HG03108 (cell line): ENCODE data around the gene C1RL.
"Not testable (repeated sequence)": the region's sequence is repeated elsewhere in the genome, so short reads cannot be mapped to it uniquely, and the experiment has no call there.

Experiments used
- ATAC-seq: cut with Tn5 transposase; IDR thresholded peaks from one replicate; pipeline ENCODE4 v1.9.1; 2021; ENCODE audit warnings: moderate library complexity; ENCODE audit not compliant: unreplicated experiment

C1RL gene

GRCh38 chr12:7116196-7116595, 7.2 kb upstream of the C1RL start:
- no peak for ATAC-seq

- no peak for ATAC-seq
These were observed 5.8 kb upstream of the C1RL start for GRCh38 chr12:7114851-7115250.

- no peak for ATAC-seq
These were observed 5.0 kb upstream of the C1RL start for GRCh38 chr12:7114008-7114407.

DNA sequence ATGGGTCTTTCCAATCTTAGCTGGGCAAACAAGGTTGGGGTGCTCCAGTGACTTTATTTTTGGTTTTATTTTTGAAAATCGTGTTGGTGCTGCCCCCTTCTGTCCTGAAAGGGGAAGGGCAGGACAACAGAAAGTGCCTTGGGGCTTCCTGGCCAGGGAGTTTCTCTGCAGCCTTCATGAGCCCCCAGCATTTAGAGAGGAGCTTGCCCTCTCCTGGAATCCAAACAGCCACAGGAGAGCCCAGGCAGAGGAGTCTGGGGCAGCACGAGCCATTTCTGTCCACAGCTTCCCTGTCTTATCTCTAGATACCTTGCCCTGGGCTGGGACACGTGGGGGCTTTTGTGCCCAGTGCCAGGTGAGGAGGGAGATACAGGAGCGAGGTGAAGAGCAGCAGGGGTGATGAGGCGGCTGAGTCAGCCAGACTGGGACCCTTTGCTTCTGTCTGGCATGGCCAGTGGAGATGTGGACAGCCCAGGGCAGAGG, 4.4 kb upstream of the C1RL start:
- no peak for ATAC-seq

DNA sequence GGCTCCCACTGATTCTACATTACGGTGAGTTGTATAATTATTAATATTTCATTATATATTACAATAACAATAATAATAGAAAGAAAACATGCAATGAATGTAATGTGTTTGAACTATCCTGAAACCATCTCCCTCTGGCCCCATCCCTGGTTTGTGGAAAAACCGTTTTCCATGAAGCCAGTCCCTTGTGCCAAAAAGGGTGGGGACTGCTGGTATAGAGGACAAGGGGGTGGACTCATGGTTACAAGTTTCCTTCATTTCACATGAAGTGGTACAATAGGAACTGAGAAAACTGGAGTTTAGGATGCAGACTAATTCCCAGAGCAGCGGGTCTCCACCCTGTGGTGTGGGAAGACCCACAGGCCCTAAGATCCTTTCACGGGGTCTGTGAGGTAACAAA, 3.0 kb upstream of the C1RL start:
- no peak for ATAC-seq

GRCh38 chr12:7110661-7111060, 1.6 kb upstream of the C1RL start:
- ATAC-seq, result no peak

GRCh38 chr12:7109572-7109920, 532 bp upstream of the C1RL start:
- ATAC-seq, result no peak

- ATAC-seq, result peak; percentile 94
These were observed 815 bp downstream of the C1RL start for GRCh38 chr12:7108003-7108795.

GRCh38 chr12:7107636-7108002, 1.4 kb downstream of the C1RL start:
- no peak for ATAC-seq

DNA sequence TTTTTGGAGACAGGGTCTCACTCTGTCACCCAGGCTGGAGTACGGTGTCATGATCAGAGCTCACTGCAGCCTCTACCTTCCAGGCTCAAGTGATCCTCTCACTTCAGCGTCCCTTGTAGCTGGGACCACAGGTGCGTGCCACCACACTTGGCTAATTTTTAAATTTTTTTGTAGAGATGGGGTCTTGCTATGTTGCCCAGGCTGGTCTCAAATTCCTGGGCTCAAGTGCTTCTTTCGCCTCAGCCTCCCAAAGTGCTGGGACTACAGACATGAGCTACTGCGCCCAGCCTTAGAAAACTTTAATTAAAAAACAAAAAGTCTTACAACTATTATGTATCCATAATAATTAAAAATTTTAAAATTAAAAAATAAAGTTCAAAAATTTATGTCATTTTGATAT, 1.8 kb downstream of the C1RL start:
- ATAC-seq, result not testable (repeated sequence)

DNA sequence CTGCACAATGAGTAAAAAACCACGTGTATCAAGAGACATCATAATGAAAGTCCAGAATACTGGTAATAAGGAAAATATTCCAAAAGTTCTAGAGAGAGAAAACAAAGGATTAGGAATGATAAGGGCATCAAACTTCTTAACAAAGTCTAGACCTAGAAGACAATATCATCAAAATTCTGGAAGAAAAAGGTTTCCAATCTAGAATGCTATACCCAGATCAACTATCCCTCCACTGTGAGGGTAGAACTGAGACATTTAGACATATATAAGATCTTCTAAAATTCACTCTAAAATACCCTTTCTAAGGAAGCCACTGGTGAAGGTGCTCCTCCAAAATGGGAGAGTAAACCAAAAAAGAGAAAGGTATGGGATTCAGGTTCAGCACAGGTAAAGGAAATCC, 2.9 kb downstream of the C1RL start:
- ATAC-seq, result no peak

GRCh38 chr12:7103837-7104584, 5.0 kb downstream of the C1RL start:
- ATAC-seq, result no peak

DNA sequence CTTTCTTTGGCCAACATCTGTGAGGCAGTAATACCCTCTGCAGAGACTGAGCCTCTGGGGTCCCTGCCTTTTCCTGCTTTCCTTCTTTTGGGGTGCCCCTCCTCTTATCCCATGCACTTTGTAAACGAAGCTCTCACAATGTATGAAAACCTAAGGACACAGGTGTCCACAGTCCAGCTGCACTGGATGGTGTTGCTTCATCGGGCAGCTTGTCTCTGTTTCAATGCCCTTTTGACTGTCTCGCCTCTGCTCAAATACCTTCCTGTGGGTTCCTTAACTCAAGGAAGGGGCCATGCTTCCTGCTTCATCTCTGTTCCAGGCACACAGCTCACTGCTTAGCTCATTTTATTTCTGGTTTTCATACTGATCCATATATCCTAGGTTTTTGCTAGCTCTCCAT, 6.4 kb downstream of the C1RL start:
- ATAC-seq, result no peak

DNA sequence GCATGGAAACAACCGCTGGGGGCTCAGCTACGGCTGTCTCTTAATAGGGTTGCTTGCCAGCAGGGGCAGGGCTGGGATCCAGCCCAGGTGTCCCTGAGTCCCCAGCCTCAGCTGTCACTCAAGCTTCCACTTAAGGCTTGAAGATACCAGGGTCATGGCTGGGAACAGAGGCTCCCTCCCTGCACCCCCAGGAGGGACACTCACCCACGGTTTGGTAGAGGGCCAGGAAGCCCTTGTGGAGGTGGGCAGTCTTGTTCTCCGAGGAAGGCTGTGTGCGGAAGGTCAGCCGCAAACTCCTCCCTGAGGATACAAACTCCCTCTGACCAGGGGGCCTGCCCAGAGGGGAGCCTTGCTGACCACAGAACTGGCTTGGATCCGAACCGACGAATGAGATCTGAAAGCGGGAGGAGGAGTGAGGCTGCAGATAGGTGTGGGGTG, 7.3 kb downstream of the C1RL start:
- no peak for ATAC-seq

DNA sequence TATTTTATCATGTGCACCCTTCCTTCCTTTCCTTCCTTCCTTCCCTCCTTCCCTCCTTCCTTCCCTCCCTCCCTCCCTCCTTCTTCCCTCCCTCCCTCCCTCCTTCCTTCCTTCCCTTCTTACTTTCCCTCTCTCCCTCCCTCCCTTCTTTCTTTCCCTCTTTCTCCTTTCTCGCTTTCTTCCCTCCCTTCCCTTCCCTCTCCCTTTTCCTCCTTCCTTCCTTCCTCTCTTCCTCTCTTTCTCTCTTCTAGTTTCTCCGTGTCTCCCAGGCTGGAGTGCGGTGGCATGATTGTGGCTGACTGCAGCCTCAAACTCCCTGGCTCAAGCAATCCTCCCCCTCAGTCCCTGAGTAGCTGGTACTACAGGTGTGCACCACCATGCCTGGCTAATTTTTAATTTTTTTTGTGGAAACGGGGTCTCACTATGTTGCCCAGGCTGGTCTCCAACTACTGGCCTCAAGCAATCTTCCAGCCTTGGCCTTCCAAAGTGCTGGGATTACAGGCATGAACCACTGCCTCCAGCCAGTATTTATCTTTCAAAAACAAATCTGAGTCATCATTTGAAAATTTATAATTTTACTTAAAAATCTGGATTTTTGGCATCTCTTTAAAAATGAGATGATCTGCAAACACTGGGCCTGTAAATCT, 7.8 kb downstream of the C1RL start:
- ATAC-seq, result no peak

DNA sequence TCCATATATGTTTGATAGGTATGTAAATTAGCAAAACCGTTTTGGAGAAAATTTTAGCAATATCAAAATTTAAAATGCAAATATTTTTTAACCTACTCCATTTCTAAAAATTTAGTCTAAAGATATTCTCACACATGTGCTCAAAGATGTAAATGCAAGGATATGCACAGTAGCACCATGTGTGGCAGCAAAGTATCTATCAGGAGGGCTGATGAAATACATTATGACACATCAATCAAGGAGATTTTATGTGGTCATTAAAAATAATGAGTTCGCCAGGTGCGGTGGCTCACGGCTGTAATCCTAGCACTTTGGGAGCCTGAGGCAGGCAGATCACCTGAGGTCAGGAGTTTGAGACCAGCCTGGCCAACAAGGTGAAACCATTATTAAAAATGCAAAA, 8.8 kb downstream of the C1RL start:
- no peak for ATAC-seq

DNA sequence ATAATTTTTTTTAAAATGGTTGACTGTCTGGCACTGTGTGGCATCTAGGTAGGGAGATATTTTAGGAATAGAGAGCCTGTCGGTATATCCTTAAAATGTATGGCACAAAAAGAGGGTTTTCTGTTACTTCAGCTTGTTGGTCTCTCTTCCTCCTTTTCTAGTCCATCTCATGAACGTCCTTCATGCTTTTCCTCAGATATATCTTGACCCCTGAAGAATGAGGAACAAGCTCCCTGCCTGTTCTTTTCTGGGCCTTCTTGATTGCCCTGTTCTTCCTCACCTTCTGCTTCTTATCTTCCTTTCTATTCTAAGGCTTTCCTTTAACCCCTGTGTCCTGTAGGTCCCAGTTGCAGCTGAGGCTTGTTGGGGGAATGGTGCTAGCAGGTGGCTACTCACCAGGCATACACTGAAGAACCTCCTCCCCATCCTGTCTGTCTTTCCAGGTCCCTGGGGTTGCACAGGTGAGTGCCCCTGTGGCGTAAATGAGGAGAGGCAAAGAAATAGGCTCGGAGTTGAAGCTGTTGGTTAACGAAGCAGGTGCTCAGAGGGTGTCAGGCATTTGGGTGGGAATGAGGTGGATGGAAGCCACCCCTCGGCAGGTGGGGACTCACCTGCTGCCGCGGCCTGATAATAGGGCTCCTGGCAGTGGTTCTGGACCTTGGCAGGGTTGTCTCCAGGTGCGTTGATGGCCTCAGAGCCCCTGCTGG, 9.6 kb downstream of the C1RL start:
- ATAC-seq, result no peak

- ATAC-seq, result no peak
These were observed 12.0 kb downstream of the C1RL start for GRCh38 chr12:7096979-7097378.

GRCh38 chr12:7096006-7096932, 12.7 kb downstream of the C1RL start:
- ATAC-seq, result no peak

GRCh38 chr12:7093892-7094291, 15.1 kb downstream of the C1RL start:
- ATAC-seq, result no peak
